Mucosa of rectum (tissue), 2 donors: ENCODE data around the gene EFNB3.
A peak's percentile ranks its signal among the peaks of the same experiment; 100 is the strongest.

ENCODE experiments used
- H3K27ac ChIP-seq, 2 donors: one replicate each; pipeline ENCODE4 v1.7.0; 2013; ENCODE audit warnings: inconsistent platforms in 2 of 2, low read depth in 2 of 2, low read length in 2 of 2
- H3K27me3 ChIP-seq, 2 donors: one replicate each; pipeline ENCODE4 v1.7.0; 2013; ENCODE audit warnings: low read length in 2 of 2; ENCODE audit not compliant: control insufficient read depth in 2 of 2, insufficient read depth in 2 of 2
- H3K36me3 ChIP-seq, 2 donors: one replicate each; pipeline ENCODE4 v1.7.0; 2013; ENCODE audit warnings: low read length in 2 of 2; ENCODE audit not compliant: control insufficient read depth in 2 of 2, insufficient read depth in 2 of 2
- H3K4me1 ChIP-seq, 2 donors: one replicate each; pipeline ENCODE4 v1.7.0; 2013; ENCODE audit warnings: low read length in 2 of 2, mild to moderate bottlenecking in 1 of 2; ENCODE audit not compliant: control insufficient read depth in 2 of 2, insufficient read depth in 2 of 2
- H3K4me3 ChIP-seq, 2 donors: one replicate each; pipeline ENCODE4 v1.7.0; 2013; ENCODE audit warnings: low read length in 2 of 2
- H3K9ac ChIP-seq, 2 donors: one replicate each; pipeline ENCODE4 v1.7.0; 2013; ENCODE audit warnings: low read length in 2 of 2, low read depth in 1 of 2, mild to moderate bottlenecking in 1 of 2
- H3K9me3 ChIP-seq, 2 donors: one replicate each; pipeline ENCODE4 v1.7.0; 2013; ENCODE audit warnings: low read length in 2 of 2; ENCODE audit not compliant: control insufficient read depth in 2 of 2
- donor health status: healthy.
- donor health status: Normal muscosa, but diverticular disease.

The EFNB3 gene

GRCh38 chr17:7704601-7705268 lies at the start of gene EFNB3:
TSS of gene EFNB3 (plus strand) at chr17:7705202. CDS start at chr17:7705599, 397 bp downstream.
- Histone ChIP-seq H3K4me3 (peak within 1 kb of the TSS in 1 of 2 donors; percentile 39), H3K4me1 (peaks cover 0 to 4% of the 10 kb centered on the region in 2 donors), H3K36me3 (peaks cover 3 to 7% of the 10 kb centered on the region in 2 donors), H3K27me3 (peaks cover 18 to 42% of the 10 kb centered on the region in 2 donors), H3K9me3 (no peaks in the 10 kb centered on the region), H3K9ac (no peak within 1 kb of the TSS), H3K27ac (no peak within 1 kb of the TSS)

- Histone ChIP-seq H3K27me3 (peaks cover 11 to 16% of the 10 kb centered on the region in 2 donors), H3K4me1 (peaks cover under 1 to 7% of the 10 kb centered on the region in 2 donors), H3K27ac (no peak overlapping the region), H3K4me3 (no peak overlapping the region), H3K36me3 (no peaks in the 10 kb centered on the region), H3K9me3 (no peaks in the 10 kb centered on the region), H3K9ac (no peak overlapping the region)
Observed at GRCh38 chr17:7655541-7655840, 49.5 kb upstream of the EFNB3 start.

DNA sequence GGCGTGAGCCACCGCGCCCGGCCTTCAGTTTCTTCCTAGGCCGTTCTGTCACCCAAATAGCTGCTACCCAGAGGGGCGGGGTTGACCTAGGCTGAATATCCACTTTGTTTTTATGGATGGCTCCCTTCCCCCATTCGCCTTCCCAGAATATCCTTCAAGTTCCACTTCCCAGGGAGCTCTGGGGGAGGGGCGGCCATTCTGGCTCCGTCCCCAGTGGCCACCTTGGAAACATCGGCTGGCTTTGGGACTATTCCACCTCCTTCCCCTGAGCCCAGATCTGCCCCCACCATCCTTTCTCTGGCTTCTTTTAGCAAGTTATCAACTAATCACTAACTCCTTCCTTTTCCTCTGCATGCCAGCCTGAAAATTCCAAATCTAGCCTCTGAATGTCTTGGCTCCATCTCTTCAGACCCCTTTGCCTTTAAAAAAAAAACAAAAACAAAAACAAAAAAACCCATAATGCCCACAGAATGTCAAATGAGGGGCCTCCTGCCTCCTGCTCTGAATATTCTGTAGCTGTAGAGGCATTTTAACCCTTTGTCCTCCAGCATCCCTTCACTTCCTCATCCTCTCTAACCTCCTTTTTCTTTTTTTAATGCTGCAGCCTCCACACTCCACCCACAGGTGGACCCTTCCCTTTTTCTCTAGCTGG lies 47.9 kb upstream of the EFNB3 start:
- Histone ChIP-seq H3K4me1 (no peaks in the 10 kb centered on the region), H3K4me3 (no peak overlapping the region), H3K27ac (no peak overlapping the region), H3K9ac (no peak overlapping the region), H3K36me3 (no peaks in the 10 kb centered on the region), H3K27me3 (peaks cover 5 to 7% of the 10 kb centered on the region in 2 donors), H3K9me3 (no peaks in the 10 kb centered on the region)

DNA sequence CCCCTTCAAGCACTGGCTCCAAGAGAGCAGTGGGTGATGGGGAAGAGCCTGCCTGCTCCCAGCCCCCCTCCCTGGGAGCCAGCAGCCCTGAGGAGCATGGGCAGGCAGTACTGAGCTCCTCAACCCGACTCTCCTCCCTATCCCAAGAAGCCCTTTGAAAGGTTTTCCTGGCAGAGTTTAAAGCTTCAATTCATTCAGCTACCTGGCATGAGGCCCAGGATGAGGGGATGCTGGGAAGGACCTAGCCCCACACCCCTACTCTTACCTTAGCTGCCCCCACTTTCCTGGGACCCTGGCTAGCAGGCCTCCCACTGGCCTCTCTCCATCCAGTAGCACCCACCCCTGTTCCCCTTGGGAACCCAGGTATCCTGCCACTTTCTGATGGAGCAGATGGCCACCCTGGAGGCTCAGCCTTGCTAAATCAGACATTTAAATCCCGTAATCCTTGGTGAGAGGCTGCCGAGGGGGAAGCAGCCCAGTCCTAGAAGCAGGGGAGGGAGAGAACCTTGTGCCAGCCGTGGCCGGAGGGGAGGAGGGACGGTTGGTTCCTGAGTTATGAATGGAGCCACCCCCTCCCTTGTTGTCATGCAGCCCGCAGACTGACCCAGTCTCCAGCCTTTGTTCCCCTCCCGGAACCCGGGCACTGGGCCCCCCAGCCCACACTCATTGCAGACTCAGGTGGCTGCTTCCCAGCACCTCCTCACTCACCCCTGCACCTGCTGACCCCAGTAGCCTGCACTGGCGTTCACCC lies 37.2 kb upstream of the EFNB3 start:
- Histone ChIP-seq H3K9me3 (no peaks in the 10 kb centered on the region), H3K27ac (no peak overlapping the region), H3K27me3 (no peaks in the 10 kb centered on the region), H3K4me1 (no peaks in the 10 kb centered on the region), H3K9ac (no peak overlapping the region), H3K4me3 (no peak overlapping the region), H3K36me3 (peaks cover 14 to 36% of the 10 kb centered on the region in 2 donors)

- H3K9ac ChIP-seq, result no peak overlapping the region
- no peaks in the 10 kb centered on the region for H3K27me3 ChIP-seq
- H3K36me3 ChIP-seq, result peaks cover 17 to 42% of the 10 kb centered on the region in 2 donors
- peaks cover 0 to 2% of the 10 kb centered on the region in 2 donors for H3K9me3 ChIP-seq
- no peak overlapping the region for H3K27ac ChIP-seq
- no peak overlapping the region for H3K4me3 ChIP-seq
- H3K4me1 ChIP-seq, result no peaks in the 10 kb centered on the region
Observed at GRCh38 chr17:7668482-7668881, 36.5 kb upstream of the EFNB3 start.

DNA sequence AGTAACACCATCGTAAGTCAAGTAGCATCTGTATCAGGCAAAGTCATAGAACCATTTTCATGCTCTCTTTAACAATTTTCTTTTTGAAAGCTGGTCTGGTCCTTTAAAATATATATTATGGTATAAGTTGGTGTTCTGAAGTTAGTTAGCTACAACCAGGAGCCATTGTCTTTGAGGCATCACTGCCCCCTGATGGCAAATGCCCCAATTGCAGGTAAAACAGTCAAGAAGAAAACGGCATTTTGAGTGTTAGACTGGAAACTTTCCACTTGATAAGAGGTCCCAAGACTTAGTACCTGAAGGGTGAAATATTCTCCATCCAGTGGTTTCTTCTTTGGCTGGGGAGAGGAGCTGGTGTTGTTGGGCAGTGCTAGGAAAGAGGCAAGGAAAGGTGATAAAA lies 31.8 kb upstream of the EFNB3 start:
- Histone ChIP-seq H3K4me1 (no peaks in the 10 kb centered on the region), H3K36me3 (peaks cover 36 to 59% of the 10 kb centered on the region in 2 donors), H3K9me3 (peaks cover 0 to 4% of the 10 kb centered on the region in 2 donors), H3K9ac (no peak overlapping the region), H3K27ac (no peak overlapping the region), H3K4me3 (no peak overlapping the region), H3K27me3 (no peaks in the 10 kb centered on the region)

- Histone ChIP-seq H3K9ac (no peak overlapping the region), H3K27me3 (no peaks in the 10 kb centered on the region), H3K36me3 (peaks cover 29 to 43% of the 10 kb centered on the region in 2 donors), H3K27ac (no peak overlapping the region), H3K4me3 (no peak overlapping the region), H3K9me3 (peaks cover 0 to 4% of the 10 kb centered on the region in 2 donors), H3K4me1 (no peaks in the 10 kb centered on the region)
Observed at GRCh38 chr17:7674934-7675333, 30.1 kb upstream of the EFNB3 start.

DNA sequence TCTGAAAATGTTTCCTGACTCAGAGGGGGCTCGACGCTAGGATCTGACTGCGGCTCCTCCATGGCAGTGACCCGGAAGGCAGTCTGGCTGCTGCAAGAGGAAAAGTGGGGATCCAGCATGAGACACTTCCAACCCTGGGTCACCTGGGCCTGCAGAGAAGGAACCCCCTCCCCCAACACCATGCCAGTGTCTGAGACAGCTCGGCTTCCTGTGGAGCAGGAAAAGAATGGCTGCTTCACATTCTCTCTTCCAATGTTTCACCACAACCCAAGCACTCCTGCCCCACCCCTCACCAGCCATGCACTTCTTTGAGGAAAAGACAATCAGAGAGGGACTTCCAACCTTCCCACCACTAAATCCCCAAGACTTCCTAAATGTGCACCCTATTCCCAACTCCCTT lies 28.5 kb upstream of the EFNB3 start:
- peaks cover 0 to 4% of the 10 kb centered on the region in 2 donors for H3K9me3 ChIP-seq
- H3K4me3 ChIP-seq, result no peak overlapping the region
- no peak overlapping the region for H3K9ac ChIP-seq
- no peaks in the 10 kb centered on the region for H3K4me1 ChIP-seq
- H3K27ac ChIP-seq, result no peak overlapping the region
- H3K36me3 ChIP-seq, result peaks cover 23 to 32% of the 10 kb centered on the region in 2 donors
- H3K27me3 ChIP-seq, result no peaks in the 10 kb centered on the region

GRCh38 chr17:7677388-7678067 lies 27.5 kb upstream of the EFNB3 start:
- Histone ChIP-seq H3K9me3 (peaks cover 0 to 4% of the 10 kb centered on the region in 2 donors), H3K4me1 (no peaks in the 10 kb centered on the region), H3K9ac (no peak overlapping the region)

More at GRCh38 chr17:7677388-7678067, 27.5 kb upstream of the EFNB3 start:
- Histone ChIP-seq H3K36me3 (peaks cover 23 to 26% of the 10 kb centered on the region in 2 donors), H3K4me3 (no peak overlapping the region), H3K27ac (no peak overlapping the region), H3K27me3 (no peaks in the 10 kb centered on the region)
